Liver (tissue), 9 donors: Measurements from ENCODE around the gene TOMM40L. TPM values are rescaled to one million over a fixed set of nuclear protein-coding genes. Genes with fewer than 3 reads are reported as not detected.

ENCODE experiments used
- DNase-seq: peaks from one replicate; pipeline ENCODE4 v3.0.0-alpha.2; 2017; ENCODE audit warnings: low spot score
- H3K27ac ChIP-seq, 2 donors: one replicate each; pipeline ENCODE4 v1.7.0; 2013; ENCODE audit warnings: inconsistent platforms in 2 of 2, low read length in 2 of 2, control low read depth in 1 of 2, low read depth in 1 of 2, mild to moderate bottlenecking in 1 of 2
- H3K27me3 ChIP-seq, 4 donors: one replicate each; pipeline versions ENCODE4 v1.6.1 to v1.7.0; 2013; ENCODE audit warnings: low read length in 3 of 4, inconsistent platforms in 1 of 4, mild to moderate bottlenecking in 1 of 4, moderate library complexity in 1 of 4; ENCODE audit not compliant: control insufficient read depth in 4 of 4, insufficient read depth in 4 of 4
- H3K36me3 ChIP-seq, 4 donors: one replicate each; pipeline versions ENCODE4 v1.6.1 to v1.7.0; 2013; ENCODE audit warnings: low read length in 3 of 4, mild to moderate bottlenecking in 3 of 4, low read depth in 1 of 4, moderate library complexity in 1 of 4; ENCODE audit not compliant: control insufficient read depth in 4 of 4, insufficient read depth in 3 of 4
- H3K4me1 ChIP-seq, 4 donors: one replicate each; pipeline versions ENCODE4 v1.6.1 to v1.7.0; 2013; ENCODE audit warnings: low read length in 3 of 4, mild to moderate bottlenecking in 3 of 4, moderate library complexity in 1 of 4; ENCODE audit not compliant: control insufficient read depth in 4 of 4, insufficient read depth in 4 of 4
- H3K4me3 ChIP-seq, 3 donors: one replicate each; pipeline versions ENCODE4 v1.6.1 to v1.7.0; 2013; ENCODE audit warnings: low read length in 3 of 3, control low read depth in 1 of 3, low read depth in 1 of 3, mild to moderate bottlenecking in 1 of 3
- H3K9ac ChIP-seq, 2 donors: one replicate each; pipeline ENCODE4 v1.7.0; 2013; ENCODE audit warnings: low read length in 2 of 2, mild to moderate bottlenecking in 2 of 2, moderate library complexity in 2 of 2, control low read depth in 1 of 2, low read depth in 1 of 2
- H3K9me3 ChIP-seq, 4 donors: one replicate each; pipeline versions ENCODE4 v1.6.1 to v1.7.0; 2013; ENCODE audit warnings: low read length in 3 of 4; ENCODE audit not compliant: control insufficient read depth in 4 of 4
- EGR1 ChIP-seq, 2 donors: IDR thresholded peaks; 2 replicates each; pipeline ENCODE4 v1.6.1; 2016 to 2018; ENCODE audit warnings: antibody characterized with exemption in 2 of 2, low read depth in 2 of 2
- FOXA1 ChIP-seq: IDR thresholded peaks from 2 replicates; pipeline ENCODE4 v1.6.1; 2016; ENCODE audit warnings: antibody characterized with exemption
- FOXA2 ChIP-seq: IDR thresholded peaks from 2 replicates; pipeline ENCODE4 v1.6.1; 2016; ENCODE audit warnings: antibody characterized with exemption
- GABPA ChIP-seq, 2 donors: IDR thresholded peaks in 1 of 2; conservative IDR thresholded peaks in 1 of 2; 2 replicates each; pipeline ENCODE4 v1.6.1; 2016; ENCODE audit warnings: antibody characterized with exemption in 2 of 2, mild to moderate bottlenecking in 1 of 2, moderate library complexity in 1 of 2
- HNF4A ChIP-seq, 2 donors: conservative IDR thresholded peaks; 2 replicates each; pipeline ENCODE4 v1.6.1; 2016; ENCODE audit warnings: antibody characterized with exemption in 2 of 2, mild to moderate bottlenecking in 2 of 2
- HNF4G ChIP-seq: IDR thresholded peaks from 2 replicates; pipeline ENCODE4 v1.6.1; 2016; ENCODE audit warnings: antibody characterized with exemption
- JUND ChIP-seq, 2 donors: IDR thresholded peaks; 2 replicates each; pipeline ENCODE4 v1.6.1; 2016; ENCODE audit warnings: antibody characterized with exemption in 2 of 2
- MAX ChIP-seq: IDR thresholded peaks from 2 replicates; pipeline ENCODE4 v1.6.1; 2016; ENCODE audit warnings: antibody characterized with exemption
- NR2F2 ChIP-seq: IDR thresholded peaks from 2 replicates; pipeline ENCODE4 v1.6.1; 2016; ENCODE audit warnings: antibody characterized with exemption
- RAD21 ChIP-seq, 2 donors: IDR thresholded peaks; 2 replicates each; pipeline ENCODE4 v1.6.1; 2016; ENCODE audit warnings: antibody characterized with exemption in 2 of 2, mild to moderate bottlenecking in 2 of 2
- RXRA ChIP-seq, 2 donors: IDR thresholded peaks; 2 replicates each; pipeline ENCODE4 v1.6.1; 2017 to 2018; ENCODE audit warnings: antibody characterized with exemption in 2 of 2, mild to moderate bottlenecking in 1 of 2
- SP1 ChIP-seq: IDR thresholded peaks from 2 replicates; pipeline ENCODE4 v1.6.1; 2018; ENCODE audit warnings: antibody characterized with exemption, mild to moderate bottlenecking
- TAF1 ChIP-seq: conservative IDR thresholded peaks from 2 replicates; pipeline ENCODE4 v1.6.1; 2016; ENCODE audit warnings: antibody characterized with exemption, mild to moderate bottlenecking
- YY1 ChIP-seq: IDR thresholded peaks from 2 replicates; pipeline ENCODE4 v1.6.1; 2016; ENCODE audit warnings: antibody characterized with exemption, mild to moderate bottlenecking
- ZBTB33 ChIP-seq: IDR thresholded peaks from 2 replicates; pipeline ENCODE4 v1.6.1; 2016; ENCODE audit warnings: antibody characterized with exemption
- WGBS: extraction: QIAGEN DNeasy Blood & Tissue Kit; methylation state at CpG from one replicate; pipeline ENCODE4 v1.1.7; 2013; 5-methylcytosine and 5-hydroxymethylcytosine counted together
- polyA plus RNA-seq, 2 donors: library from polyadenylated mRNA; stranded (reverse) in 1 of 2; unstranded in 1 of 2; fragments of 200-250 nt in 1 of 2; fragments of >200 nt in 1 of 2; fragmentation: Nextera tagmentation in 1 of 2; extraction: Ambion mirVana in 1 of 2; gene quantifications; one replicate each; pipeline versions ENCODE4 v1.2.1 to v1.2.3, GENCODE V29; 2013 to 2015
- total RNA-seq, 2 donors: library from RNA; depleted of rRNA; stranded (reverse); fragments of >200 nt; gene quantifications; one replicate each; pipeline ENCODE4 v1.2.3, GENCODE V29; 2014
- TF ChIP-seq, protein P1 (sequence below): IDR thresholded peaks from 2 replicates; pipeline ENCODE4 v1.6.1; 2016; ENCODE audit warnings: antibody characterized with exemption, mild to moderate bottlenecking
- TF ChIP-seq, protein P2 (sequence below): fragments of 150-350 bp; IDR thresholded peaks from 2 replicates; pipeline ENCODE4 v1.5.1; 2017; ENCODE audit warnings: improper control_type of control experiment, low read depth, low read length; ENCODE audit not compliant: missing input control
- TF ChIP-seq, protein P3 (sequence below): IDR thresholded peaks from 2 replicates; pipeline ENCODE4 v1.6.1; 2016; ENCODE audit warnings: antibody characterized with exemption
- donor health status: healthy.
- donor health status: healthy.
- donor health status: healthy.
- donor health status: healthy.
- donor health status: healthy.

The TOMM40L gene
- total and polyA plus RNA-seq, 4 donors = 6.7 to 10.5 (median 8.9) TPM

DNA sequence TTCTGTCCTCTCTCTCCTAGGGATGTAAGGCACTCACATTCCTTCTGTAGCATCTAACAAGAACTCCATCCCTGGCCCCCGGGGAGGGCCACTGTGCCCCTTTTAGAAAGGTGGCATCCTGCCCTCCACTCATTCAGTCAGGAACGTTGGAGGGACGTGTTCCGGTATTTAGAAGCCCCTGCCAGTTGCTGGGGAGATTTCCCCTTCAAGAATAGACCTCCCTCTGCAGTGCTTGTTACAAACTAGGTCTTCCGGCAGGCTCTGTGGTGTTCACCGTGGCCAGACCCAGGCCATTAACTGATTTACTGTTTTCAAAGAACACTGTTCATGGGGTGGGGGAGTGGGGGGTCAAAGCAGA is 33.5 kb downstream of the TOMM40L start:
- Histone ChIP-seq H3K36me3 (no peaks in the 10 kb centered on the region), H3K4me1 (peaks cover 5 to 14% (median 9%) of the 10 kb centered on the region in 4 donors), H3K9me3 (no peaks in the 10 kb centered on the region), H3K27me3 (no peaks in the 10 kb centered on the region), H3K27ac (no peak overlapping the region), H3K4me3 (no peak overlapping the region), H3K9ac (no peak overlapping the region)
- no peak for DNase-seq
- 56% methylated on average over 6 of the region's 6 CpGs for WGBS
- TF ChIP-seq HNF4G (no peak), FOXA2 (no peak), EGR1 (IDR thresholded peaks at IDR 0.05; ENCODE audit: low read depth in 2 of 2) (no peak), TAF1 (no peak), HNF4A (conservative IDR thresholded peaks at IDR 0.05) (no peak), JUND (IDR thresholded peaks at IDR 0.05) (no peak), FOXA1 (no peak), YY1 (no peak), MAX (no peak), ZBTB33 (no peak), GABPA (IDR thresholded peaks at IDR 0.05 in 1 of 2, conservative IDR thresholded peaks at IDR 0.05 in 1 of 2) (no peak), NR2F2 (no peak)
- TF ChIP-seq, protein P1, sequence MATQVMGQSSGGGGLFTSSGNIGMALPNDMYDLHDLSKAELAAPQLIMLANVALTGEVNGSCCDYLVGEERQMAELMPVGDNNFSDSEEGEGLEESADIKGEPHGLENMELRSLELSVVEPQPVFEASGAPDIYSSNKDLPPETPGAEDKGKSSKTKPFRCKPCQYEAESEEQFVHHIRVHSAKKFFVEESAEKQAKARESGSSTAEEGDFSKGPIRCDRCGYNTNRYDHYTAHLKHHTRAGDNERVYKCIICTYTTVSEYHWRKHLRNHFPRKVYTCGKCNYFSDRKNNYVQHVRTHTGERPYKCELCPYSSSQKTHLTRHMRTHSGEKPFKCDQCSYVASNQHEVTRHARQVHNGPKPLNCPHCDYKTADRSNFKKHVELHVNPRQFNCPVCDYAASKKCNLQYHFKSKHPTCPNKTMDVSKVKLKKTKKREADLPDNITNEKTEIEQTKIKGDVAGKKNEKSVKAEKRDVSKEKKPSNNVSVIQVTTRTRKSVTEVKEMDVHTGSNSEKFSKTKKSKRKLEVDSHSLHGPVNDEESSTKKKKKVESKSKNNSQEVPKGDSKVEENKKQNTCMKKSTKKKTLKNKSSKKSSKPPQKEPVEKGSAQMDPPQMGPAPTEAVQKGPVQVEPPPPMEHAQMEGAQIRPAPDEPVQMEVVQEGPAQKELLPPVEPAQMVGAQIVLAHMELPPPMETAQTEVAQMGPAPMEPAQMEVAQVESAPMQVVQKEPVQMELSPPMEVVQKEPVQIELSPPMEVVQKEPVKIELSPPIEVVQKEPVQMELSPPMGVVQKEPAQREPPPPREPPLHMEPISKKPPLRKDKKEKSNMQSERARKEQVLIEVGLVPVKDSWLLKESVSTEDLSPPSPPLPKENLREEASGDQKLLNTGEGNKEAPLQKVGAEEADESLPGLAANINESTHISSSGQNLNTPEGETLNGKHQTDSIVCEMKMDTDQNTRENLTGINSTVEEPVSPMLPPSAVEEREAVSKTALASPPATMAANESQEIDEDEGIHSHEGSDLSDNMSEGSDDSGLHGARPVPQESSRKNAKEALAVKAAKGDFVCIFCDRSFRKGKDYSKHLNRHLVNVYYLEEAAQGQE = no peak
- TF ChIP-seq, protein P2, sequence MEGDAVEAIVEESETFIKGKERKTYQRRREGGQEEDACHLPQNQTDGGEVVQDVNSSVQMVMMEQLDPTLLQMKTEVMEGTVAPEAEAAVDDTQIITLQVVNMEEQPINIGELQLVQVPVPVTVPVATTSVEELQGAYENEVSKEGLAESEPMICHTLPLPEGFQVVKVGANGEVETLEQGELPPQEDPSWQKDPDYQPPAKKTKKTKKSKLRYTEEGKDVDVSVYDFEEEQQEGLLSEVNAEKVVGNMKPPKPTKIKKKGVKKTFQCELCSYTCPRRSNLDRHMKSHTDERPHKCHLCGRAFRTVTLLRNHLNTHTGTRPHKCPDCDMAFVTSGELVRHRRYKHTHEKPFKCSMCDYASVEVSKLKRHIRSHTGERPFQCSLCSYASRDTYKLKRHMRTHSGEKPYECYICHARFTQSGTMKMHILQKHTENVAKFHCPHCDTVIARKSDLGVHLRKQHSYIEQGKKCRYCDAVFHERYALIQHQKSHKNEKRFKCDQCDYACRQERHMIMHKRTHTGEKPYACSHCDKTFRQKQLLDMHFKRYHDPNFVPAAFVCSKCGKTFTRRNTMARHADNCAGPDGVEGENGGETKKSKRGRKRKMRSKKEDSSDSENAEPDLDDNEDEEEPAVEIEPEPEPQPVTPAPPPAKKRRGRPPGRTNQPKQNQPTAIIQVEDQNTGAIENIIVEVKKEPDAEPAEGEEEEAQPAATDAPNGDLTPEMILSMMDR = no peak
- TF ChIP-seq, protein P3, sequence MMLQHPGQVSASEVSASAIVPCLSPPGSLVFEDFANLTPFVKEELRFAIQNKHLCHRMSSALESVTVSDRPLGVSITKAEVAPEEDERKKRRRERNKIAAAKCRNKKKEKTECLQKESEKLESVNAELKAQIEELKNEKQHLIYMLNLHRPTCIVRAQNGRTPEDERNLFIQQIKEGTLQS = no peak

- H3K4me3 ChIP-seq = no peak overlapping the region
- 68% methylated on average over 1 of the region's 1 CpG for WGBS
- TF ChIP-seq FOXA2 (no peak), ZBTB33 (no peak), SP1 (no peak), HNF4A (conservative IDR thresholded peaks at IDR 0.05) (no peak), GABPA (IDR thresholded peaks at IDR 0.05 in 1 of 2, conservative IDR thresholded peaks at IDR 0.05 in 1 of 2) (no peak), TAF1 (no peak), HNF4G (no peak), RXRA (IDR thresholded peaks at IDR 0.05) (no peak), YY1 (no peak), MAX (no peak), RAD21 (IDR thresholded peaks at IDR 0.05) (no peak)
- TF ChIP-seq, protein P3 = no peak
- TF ChIP-seq, protein P1 = no peak
Measured at GRCh38 chr1:161259765-161260164, 33.9 kb downstream of the TOMM40L start.

More at GRCh38 chr1:161259765-161260164, 33.9 kb downstream of the TOMM40L start:
- H3K36me3 ChIP-seq = no peaks in the 10 kb centered on the region
- H3K27ac ChIP-seq = no peak overlapping the region
- peaks cover 5 to 14% (median 9%) of the 10 kb centered on the region in 4 donors for H3K4me1 ChIP-seq
- no peak for DNase-seq
- H3K9ac ChIP-seq = no peak overlapping the region
- no peaks in the 10 kb centered on the region for H3K27me3 ChIP-seq
- no peaks in the 10 kb centered on the region for H3K9me3 ChIP-seq
